HCT116 (cell line): ENCODE data around the gene LSAMP.

ENCODE experiments used
- CTCF ChIP-seq, 3 experiments: fragments of 200-600 bp in 1 of 3; sonication (generic) in 1 of 3; IDR thresholded peaks in 2 of 3; conservative IDR thresholded peaks in 1 of 3; 2 replicates each; pipeline ENCODE4 v1.5.1; 2012 to 2017; ENCODE audit warnings: low read depth in 2 of 3, low read length in 2 of 3, antibody characterized with exemption in 1 of 3, borderline replicate concordance in 1 of 3, control low read depth in 1 of 3, mild to moderate bottlenecking in 1 of 3, mixed read lengths in 1 of 3, mixed run types in 1 of 3, moderate library complexity in 1 of 3; ENCODE audit not compliant: insufficient read depth in 1 of 3
- ELF1 ChIP-seq: IDR thresholded peaks from 2 replicates; pipeline ENCODE4 v1.6.1; 2012; ENCODE audit warnings: low read depth, borderline replicate concordance
- POLR2A ChIP-seq: IDR thresholded peaks from 2 replicates; pipeline ENCODE4 v1.7.0; 2011; ENCODE audit warnings: borderline replicate concordance; ENCODE audit not compliant: insufficient read depth, insufficient read length; ENCODE audit errors: extremely low read depth
- ZFX ChIP-seq: fragments of 450-650 bp; IDR thresholded peaks from 2 replicates; pipeline ENCODE4 v1.6.1; 2017
- ZNF274 ChIP-seq: fragments of 200-500 bp; sonication (Bioruptor generic); IDR thresholded peaks from 2 replicates; pipeline ENCODE4 v1.6.1; 2014; ENCODE audit warnings: mild to moderate bottlenecking, low read depth, low read length, inconsistent platforms

- TF ChIP-seq ELF1 = no peak
- no peak for TF ChIP-seq ZNF274
- TF ChIP-seq POLR2A = no peak
- no peak for TF ChIP-seq CTCF (IDR thresholded peaks at IDR 0.05 in 2 of 3, conservative IDR thresholded peaks at IDR 0.05 in 1 of 3; ENCODE audit: borderline replicate concordance in 1 of 3, insufficient read depth in 1 of 3, low read depth in 2 of 3, low read length in 2 of 3)
- no peak for TF ChIP-seq ZFX
These were observed 181.3 kb downstream of the LSAMP start for GRCh38 chr3:116263842-116264545.
